BE2C (cell line): ENCODE results near the gene MTF1.

ENCODE experiments used
- DNase-seq: peaks from one replicate; pipeline ENCODE4 v3.0.0-alpha.2; 2020
- H3K27me3 ChIP-seq: fragments of 250-450 bp; sonication (Bioruptor Pico); 2 replicates; pipeline ENCODE4 v1.5.1; 2020; ENCODE audit warnings: mild to moderate bottlenecking
- H3K36me3 ChIP-seq: fragments of 250-450 bp; sonication (Bioruptor Pico); 2 replicates; pipeline ENCODE4 v1.5.1; 2020; ENCODE audit warnings: mild to moderate bottlenecking
- H3K4me1 ChIP-seq: fragments of 250-450 bp; sonication (Bioruptor Pico); 2 replicates; pipeline ENCODE4 v1.5.1; 2020
- H3K4me3 ChIP-seq: 2 replicates; pipeline ENCODE4 v1.5.1; 2011; ENCODE audit warnings: low read depth, low read length
- H3K9me3 ChIP-seq: fragments of 250-450 bp; sonication (Bioruptor Pico); 2 replicates; pipeline ENCODE4 v1.5.1; 2020
- CTCF ChIP-seq: IDR thresholded peaks from 2 replicates; pipeline ENCODE4 v1.5.1; 2012; ENCODE audit warnings: mild to moderate bottlenecking, low read depth, low read length

MTF1 gene

GRCh38 chr1:37868466-37868865 is 9.1 kb upstream of the MTF1 start:
- no peak for DNase-seq
- H3K4me1 ChIP-seq: no peaks in the 10 kb centered on the region
- no peaks in the 10 kb centered on the region for H3K9me3 ChIP-seq
- TF ChIP-seq CTCF: no peak
- no peak overlapping the region for H3K4me3 ChIP-seq
- no peaks in the 10 kb centered on the region for H3K27me3 ChIP-seq
- H3K36me3 ChIP-seq: peaks cover 3% of the 10 kb centered on the region; the same call in 1 of the 2 replicates

- peaks cover 2% of the 10 kb centered on the region; the same call in 1 of the 2 replicates for H3K36me3 ChIP-seq
- H3K4me3 ChIP-seq: no peak overlapping the region
- no peaks in the 10 kb centered on the region for H3K9me3 ChIP-seq
- no peak for TF ChIP-seq CTCF
- no peak for DNase-seq
- no peaks in the 10 kb centered on the region for H3K4me1 ChIP-seq
- H3K27me3 ChIP-seq: no peaks in the 10 kb centered on the region
Observed at GRCh38 chr1:37867784-37868183, 8.4 kb upstream of the MTF1 start.

- Histone ChIP-seq H3K36me3 (no peaks in the 10 kb centered on the region), H3K9me3 (no peaks in the 10 kb centered on the region), H3K4me3 (no peak overlapping the region), H3K27me3 (no peaks in the 10 kb centered on the region), H3K4me1 (no peaks in the 10 kb centered on the region)
- no peak for TF ChIP-seq CTCF
- no peak for DNase-seq
Observed at GRCh38 chr1:37866491-37866890, 7.1 kb upstream of the MTF1 start.

GRCh38 chr1:37865348-37866120 is 6.1 kb upstream of the MTF1 start:
- Histone ChIP-seq H3K36me3 (no peaks in the 10 kb centered on the region), H3K9me3 (no peaks in the 10 kb centered on the region), H3K4me3 (no peak overlapping the region), H3K27me3 (no peaks in the 10 kb centered on the region), H3K4me1 (no peaks in the 10 kb centered on the region)
- TF ChIP-seq CTCF: no peak
- no peak for DNase-seq

- TF ChIP-seq CTCF: no peak
- H3K4me1 ChIP-seq: no peaks in the 10 kb centered on the region
- H3K27me3 ChIP-seq: no peaks in the 10 kb centered on the region
- no peaks in the 10 kb centered on the region for H3K9me3 ChIP-seq
- DNase-seq: no peak
- peaks cover 2% of the 10 kb centered on the region; the same call in 1 of the 2 replicates for H3K36me3 ChIP-seq
- H3K4me3 ChIP-seq: no peak overlapping the region
Observed at GRCh38 chr1:37862330-37862729, 2.9 kb upstream of the MTF1 start.

GRCh38 chr1:37861151-37861550 is 1.8 kb upstream of the MTF1 start:
- H3K4me1 ChIP-seq: no peaks in the 10 kb centered on the region
- H3K27me3 ChIP-seq: no peaks in the 10 kb centered on the region
- no peak for TF ChIP-seq CTCF
- H3K4me3 ChIP-seq: no peak overlapping the region
- no peak for DNase-seq
- peaks cover 2% of the 10 kb centered on the region; the same call in 1 of the 2 replicates for H3K36me3 ChIP-seq
- no peaks in the 10 kb centered on the region for H3K9me3 ChIP-seq
